Brain pericyte (primary cell): Measurements from ENCODE around the gene LRRC27.
"Not testable (repeated sequence)": the region's sequence is repeated elsewhere in the genome, so short reads cannot be mapped to it uniquely, and the experiment has no call there.

Experiments used
- DNase-seq: peaks from one replicate; pipeline ENCODE4 v3.0.0-alpha.2; 2012; ENCODE audit warnings: low read depth, low spot score

LRRC27 gene

GRCh38 chr10:132331601-132332432 lies at the start of gene LRRC27:
TSS of gene LRRC27 (plus strand) at chr10:132332193. CDS start at chr10:132333525, 1,332 bp downstream.
- DNase-seq, result peak; percentile 90

- no peak for DNase-seq
These were observed 49.1 kb upstream of the LRRC27 start for GRCh38 chr10:132282667-132283603.

GRCh38 chr10:132283604-132284382 lies 48.2 kb upstream of the LRRC27 start:
- DNase-seq, result no peak

GRCh38 chr10:132289439-132289838 lies 42.6 kb upstream of the LRRC27 start:
- no peak for DNase-seq

- no peak for DNase-seq
These were observed 41.4 kb upstream of the LRRC27 start for GRCh38 chr10:132290631-132291030.

GRCh38 chr10:132291826-132292225 lies 40.2 kb upstream of the LRRC27 start:
- no peak for DNase-seq

GRCh38 chr10:132292287-132293200 lies 39.4 kb upstream of the LRRC27 start:
- DNase-seq, result no peak

GRCh38 chr10:132293201-132293812 lies 38.7 kb upstream of the LRRC27 start:
- no peak for DNase-seq

- DNase-seq, result no peak
These were observed 38.0 kb upstream of the LRRC27 start for GRCh38 chr10:132293813-132294520.

GRCh38 chr10:132294561-132295318 lies 37.3 kb upstream of the LRRC27 start:
- no peak for DNase-seq

- DNase-seq, result not testable (repeated sequence)
These were observed 36.5 kb upstream of the LRRC27 start for GRCh38 chr10:132295481-132295880.

GRCh38 chr10:132296666-132297443 lies 35.1 kb upstream of the LRRC27 start:
- no peak for DNase-seq

GRCh38 chr10:132297526-132297925 lies 34.5 kb upstream of the LRRC27 start:
- DNase-seq, result no peak

- no peak for DNase-seq
These were observed 33.7 kb upstream of the LRRC27 start for GRCh38 chr10:132298038-132298881.

GRCh38 chr10:132299371-132300336 lies 32.3 kb upstream of the LRRC27 start:
- DNase-seq, result no peak

GRCh38 chr10:132300582-132300981 lies 31.4 kb upstream of the LRRC27 start:
- no peak for DNase-seq
